C4-2B (cell line): ENCODE results near the gene SPRR2D.

Source experiments
- ZFX ChIP-seq: fragments of 450-650 bp; IDR thresholded peaks from 2 replicates; pipeline ENCODE4 v1.6.1; 2017
- TF ChIP-seq, protein P1 (sequence below): fragments of 450-650 bp; conservative IDR thresholded peaks from 2 replicates; pipeline ENCODE4 v1.5.1; 2017; ENCODE audit warnings: mild to moderate bottlenecking

DNA sequence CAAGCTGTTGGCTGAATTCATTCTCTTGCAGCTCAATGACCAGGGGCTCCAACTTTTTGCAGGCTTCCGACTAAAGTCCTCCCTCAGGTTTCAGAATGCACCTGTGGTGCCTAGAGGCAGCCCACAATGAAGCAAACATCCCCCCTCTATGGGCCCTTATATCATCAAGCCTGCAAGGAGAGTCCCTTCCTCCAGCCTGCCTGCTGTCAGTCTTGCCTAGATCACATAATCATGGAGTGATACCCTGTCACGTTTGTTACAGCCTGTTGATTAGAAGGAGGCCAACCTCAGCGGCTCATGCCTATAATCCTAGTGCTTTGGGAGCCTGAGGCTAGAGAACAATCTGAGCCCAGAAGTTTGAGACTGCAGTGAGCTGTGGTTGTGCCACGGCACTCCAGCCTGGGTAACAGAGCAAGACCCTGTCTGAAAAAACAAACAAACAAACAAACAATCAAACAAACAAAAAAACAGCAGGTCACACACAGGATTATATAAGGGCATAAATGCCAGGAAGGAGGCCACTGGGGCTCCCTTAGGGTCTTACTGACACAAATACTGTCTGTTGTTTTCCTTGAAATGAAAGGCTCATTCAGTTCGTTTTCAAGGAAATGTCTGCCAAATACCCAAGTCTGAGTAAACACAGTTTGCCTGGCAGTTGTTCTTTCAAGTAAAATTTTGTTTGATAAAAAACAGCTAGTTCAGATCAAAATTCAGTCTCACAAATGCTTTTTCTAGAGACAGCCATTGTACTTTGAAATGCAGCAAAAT, 44.1 kb downstream of the SPRR2D start:
- TF ChIP-seq, protein P1, sequence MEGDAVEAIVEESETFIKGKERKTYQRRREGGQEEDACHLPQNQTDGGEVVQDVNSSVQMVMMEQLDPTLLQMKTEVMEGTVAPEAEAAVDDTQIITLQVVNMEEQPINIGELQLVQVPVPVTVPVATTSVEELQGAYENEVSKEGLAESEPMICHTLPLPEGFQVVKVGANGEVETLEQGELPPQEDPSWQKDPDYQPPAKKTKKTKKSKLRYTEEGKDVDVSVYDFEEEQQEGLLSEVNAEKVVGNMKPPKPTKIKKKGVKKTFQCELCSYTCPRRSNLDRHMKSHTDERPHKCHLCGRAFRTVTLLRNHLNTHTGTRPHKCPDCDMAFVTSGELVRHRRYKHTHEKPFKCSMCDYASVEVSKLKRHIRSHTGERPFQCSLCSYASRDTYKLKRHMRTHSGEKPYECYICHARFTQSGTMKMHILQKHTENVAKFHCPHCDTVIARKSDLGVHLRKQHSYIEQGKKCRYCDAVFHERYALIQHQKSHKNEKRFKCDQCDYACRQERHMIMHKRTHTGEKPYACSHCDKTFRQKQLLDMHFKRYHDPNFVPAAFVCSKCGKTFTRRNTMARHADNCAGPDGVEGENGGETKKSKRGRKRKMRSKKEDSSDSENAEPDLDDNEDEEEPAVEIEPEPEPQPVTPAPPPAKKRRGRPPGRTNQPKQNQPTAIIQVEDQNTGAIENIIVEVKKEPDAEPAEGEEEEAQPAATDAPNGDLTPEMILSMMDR: no peak
- TF ChIP-seq ZFX: no peak
